COR-L47 (cell line): ENCODE measurements around the gene ANKRD9.

ENCODE experiments used
- DNase-seq: peaks from one replicate; lab custom pipeline; 2025; lab: John Stamatoyannopoulos, UW

The ANKRD9 gene

DNA sequence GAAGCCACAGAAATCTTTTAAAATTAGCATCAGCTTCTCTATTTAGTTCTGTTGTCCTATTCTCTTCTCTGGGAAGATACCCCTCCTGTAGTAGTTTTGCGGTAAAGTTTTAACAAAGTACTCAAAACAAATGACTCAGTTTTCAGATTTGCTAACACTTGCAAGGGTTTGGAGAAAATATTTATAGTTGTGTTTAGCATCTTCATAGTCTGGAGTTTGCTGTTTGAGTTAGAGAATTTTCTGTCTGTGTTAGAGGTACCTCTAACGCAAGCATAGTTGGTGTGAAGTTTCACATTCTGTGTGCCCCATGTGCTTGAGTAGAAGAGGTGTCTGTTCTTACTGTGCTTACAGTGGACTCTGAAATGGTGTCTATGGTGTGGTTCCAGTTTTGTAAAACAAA is 36.0 kb downstream of the ANKRD9 start:
- DNase-seq = no peak

DNA sequence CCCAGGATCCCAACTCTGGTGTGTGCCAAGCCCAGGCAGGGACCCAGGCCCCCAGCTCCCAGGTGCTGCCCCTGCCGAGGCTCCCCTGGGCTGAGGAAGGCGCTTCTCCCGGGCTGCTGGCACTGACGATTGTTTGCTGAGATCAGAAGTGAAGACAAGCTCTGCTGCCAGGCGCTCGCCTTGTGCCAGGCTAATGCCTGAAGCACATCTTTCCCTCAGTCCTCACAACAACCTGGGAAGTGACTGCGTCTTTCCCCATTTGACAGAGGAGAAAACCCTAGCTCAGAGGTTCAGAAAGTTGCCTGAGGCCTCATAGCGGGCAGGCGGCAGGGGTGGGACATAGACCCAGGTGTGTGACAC is 36.8 kb downstream of the ANKRD9 start:
- no peak for DNase-seq

DNA sequence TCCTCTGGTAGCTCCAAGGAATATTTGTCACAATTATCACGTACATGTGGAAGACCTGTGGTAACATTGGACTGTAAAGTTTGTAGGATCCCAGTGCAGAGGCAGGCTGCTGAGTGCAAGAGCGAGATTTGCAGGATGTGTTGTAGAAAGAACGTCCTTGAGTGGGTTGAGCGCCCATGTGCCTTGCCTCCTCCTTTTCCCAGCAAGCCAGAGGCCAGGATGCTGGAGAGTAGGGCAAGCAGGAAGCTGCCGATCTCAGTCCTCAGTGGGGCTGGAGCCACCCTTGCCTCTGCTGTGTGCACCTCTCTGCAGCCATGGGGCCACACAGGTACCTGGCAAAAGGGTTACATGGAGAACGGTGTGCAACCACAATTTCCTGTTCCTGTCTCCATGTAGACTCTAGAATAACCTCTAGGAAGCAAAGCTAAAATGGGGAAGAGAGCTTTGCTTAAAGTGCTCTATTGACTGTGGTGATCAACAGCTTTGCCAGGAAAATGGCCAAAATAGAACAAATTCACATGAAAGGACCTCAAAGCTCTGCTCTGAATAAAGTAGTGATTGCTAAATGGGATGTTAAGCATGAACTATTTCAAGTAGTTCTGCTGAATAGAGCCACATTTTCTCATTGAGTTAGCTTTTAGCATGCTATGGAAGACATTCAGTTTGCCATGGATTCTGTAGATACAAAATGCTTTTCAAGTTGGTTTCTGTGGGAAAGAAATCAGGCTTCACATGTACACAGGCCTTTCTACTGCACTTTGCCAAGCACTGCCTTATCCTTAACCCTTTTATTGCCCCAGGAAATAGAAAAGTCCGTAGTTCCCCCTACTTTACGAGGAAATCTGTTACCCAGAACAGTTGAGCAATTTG is 37.4 kb downstream of the ANKRD9 start:
- DNase-seq = no peak

DNA sequence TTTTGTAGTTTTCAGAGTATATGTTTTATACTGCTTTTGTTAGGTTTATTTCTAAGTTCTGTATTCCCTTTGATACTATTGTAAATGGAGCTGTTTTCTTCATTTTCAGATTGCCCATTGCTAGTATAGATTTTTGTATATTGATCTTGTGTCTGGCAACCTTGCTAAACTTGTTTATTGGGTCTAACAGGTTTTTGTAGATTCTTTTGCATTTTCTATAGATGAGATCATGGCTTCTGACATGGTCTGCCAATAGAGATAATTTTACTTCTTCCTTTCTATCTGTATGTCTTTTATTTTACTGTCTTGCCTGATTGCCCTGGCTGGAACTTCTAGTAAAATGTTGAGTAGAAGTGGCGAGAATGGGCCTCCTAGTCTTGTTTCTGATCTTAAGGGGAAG is 40.3 kb downstream of the ANKRD9 start:
- DNase-seq = no peak

DNA sequence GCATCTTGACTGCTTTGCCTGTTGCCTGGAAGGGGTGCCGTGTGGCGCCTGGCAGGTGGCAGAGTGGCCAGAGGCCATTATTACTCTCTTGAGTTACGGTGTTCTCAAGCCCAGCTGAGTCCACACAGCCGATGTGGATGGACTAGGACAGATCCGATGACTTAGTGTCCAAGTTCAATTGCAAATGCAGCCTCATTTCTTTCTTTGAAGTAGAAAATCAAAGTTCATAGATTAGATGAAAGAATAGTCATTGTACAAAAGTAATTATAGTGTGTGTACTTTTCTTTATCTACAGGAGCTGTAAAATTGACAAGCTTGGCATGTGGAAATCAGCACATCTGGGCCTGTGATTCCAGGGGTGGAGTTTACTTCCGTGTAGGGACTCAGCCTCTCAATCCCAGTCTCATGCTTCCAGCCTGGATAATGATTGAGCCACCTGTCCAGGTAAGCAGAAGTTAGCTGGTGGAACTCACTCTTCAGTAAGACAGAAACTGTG is 44.7 kb downstream of the ANKRD9 start:
- no peak for DNase-seq

DNA sequence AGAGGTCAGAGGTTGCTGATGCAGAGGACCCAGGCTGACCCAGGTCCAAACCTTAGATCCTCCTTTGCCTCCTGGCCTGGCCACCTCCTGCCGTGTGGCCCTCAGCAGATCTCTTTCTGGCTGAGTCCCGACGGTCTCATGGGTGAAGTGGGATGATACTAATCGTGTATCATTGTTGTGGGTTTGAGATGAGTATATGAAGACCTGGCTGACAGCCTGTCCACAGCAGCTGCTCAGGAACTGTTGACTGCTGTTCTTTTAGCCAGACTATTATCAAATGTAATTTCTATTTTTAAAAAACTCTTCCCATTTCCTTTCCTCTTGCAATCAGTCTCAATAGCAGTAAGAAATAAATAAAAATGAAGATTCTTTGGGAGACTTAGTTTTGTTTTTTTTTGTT is 45.6 kb downstream of the ANKRD9 start:
- DNase-seq = no peak

DNA sequence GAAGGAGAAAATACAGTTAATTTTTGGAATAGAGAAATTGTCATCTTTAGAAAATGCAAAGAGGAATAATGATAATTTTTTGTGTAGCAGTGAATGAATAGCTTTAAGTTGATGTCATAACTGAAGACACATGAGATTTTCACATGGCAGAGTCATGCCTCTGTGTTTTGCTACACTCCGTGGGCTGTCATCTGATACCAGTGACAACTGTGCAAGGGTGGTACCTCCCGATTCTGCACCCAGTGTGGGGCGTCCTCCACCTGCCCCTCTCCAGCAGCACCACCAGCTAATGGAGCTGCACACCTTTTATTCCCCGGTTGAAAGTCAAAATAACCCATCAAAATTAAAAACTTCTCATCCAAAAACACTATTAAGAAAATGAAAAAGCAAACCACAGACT is 47.2 kb downstream of the ANKRD9 start:
- no peak for DNase-seq

DNA sequence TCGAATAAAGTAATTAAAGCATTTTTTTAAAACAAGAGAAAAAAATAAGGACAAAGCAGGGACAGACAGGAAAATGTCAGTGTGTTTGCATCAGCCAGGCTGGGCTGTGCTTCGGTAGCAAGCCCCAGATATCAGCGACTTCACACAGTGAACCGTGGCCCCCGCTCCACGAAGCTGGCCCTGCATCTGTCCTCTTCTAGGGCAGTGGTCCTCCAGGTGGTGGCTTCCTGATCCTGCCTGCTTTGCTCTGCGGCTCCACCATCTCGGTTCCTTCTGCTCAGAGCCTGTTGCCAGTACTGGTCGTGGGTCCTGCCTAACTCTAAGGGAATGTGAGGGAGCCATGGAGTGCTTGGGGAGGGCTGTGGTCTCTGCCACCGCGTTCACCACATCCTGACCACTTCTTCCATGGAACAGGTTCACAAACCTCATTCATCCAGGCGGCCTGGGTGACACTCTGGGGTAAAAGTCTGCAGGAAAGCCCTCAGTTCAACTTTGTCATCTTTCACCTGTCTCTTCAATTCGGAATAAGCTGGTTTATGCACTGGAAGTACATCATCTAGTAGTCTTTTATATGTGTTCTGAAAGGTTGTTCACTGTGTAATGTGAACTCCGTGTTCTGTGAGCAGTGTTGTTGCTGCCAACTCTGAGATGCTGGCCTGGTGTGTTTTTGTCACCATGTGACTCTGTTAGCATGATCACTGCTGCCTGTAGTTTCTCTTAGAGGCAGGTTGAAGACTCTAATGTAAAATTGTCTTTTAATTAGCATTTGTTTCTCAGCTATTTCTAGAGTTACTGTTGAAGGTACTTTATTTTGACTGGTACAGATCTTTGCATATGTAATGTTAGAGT is 47.9 kb downstream of the ANKRD9 start:
- DNase-seq = no peak

DNA sequence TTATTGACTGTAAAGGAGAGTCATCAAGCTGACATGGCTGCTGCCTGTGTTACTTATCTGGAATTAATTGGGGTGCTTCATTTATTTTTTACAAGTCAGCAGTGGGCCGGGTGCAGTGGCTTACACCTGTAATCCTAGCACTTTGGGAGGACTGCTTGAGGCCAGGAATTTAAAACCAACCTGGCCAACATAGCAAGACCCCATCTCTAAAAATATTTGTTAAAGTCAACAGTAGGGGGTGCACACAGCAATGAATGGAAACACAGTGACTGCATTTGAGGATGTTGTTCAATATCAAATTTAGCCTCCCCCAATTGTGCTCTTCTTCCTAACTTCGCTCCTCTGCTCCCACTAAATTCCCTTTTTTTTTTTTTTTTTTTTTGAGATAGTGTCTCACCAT is 52.1 kb downstream of the ANKRD9 start:
- no peak for DNase-seq

DNA sequence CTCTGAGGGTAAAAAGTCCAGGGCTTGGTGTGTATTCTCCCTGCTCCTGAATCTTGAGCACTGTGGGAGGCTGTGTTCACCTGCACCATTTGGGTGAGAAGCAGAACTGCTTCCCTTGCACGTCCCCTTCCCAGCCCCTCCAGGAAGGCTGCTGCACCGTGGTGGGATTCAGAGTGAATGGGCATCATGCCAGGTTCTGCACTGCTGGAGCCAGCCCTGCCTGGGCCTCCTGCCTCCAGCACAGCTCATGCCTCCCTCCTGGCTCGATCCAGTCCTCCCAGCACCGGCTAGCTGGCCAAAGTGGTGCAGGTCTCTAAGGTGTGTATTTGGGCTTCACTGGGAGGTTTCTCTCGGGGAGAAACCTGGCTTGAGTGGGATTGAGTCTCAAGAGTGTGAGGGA is 54.9 kb downstream of the ANKRD9 start:
- DNase-seq = no peak

DNA sequence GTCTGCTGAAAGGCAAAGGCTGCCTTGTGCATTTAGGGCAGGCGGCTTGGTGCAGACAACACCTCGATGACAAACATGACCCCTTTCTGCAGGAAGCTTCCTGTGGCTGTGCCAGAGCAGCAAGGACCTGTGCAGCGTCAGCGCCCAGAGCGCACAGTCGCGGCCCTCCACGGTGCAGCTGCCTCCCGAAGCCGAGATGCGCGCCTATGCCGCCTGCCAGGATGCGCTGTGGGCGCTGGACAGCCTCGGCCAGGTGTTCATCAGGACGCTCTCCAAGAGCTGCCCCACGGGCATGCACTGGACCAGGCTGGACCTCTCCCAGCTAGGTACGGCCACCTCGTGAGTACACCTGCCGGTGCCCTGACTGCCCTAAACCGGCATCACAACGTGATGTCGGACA is 57.3 kb downstream of the ANKRD9 start:
- DNase-seq = no peak
